Stimulated activated naive CD4-positive, alpha-beta T cell (primary cell): ENCODE results near the gene PARN.
"Not testable (repeated sequence)": the region's sequence is repeated elsewhere in the genome, so short reads cannot be mapped to it uniquely, and the experiment has no call there.

Experiments
- DNase-seq, 6 experiments: peaks; one replicate each; lab custom pipeline; 2025; lab: John Stamatoyannopoulos, UW

The PARN gene

GRCh38 chr16:14472357-14472756 is 157.7 kb downstream of the PARN start:
- DNase-seq: no peak

- DNase-seq: no peak
Observed at GRCh38 chr16:14470788-14471187, 159.3 kb downstream of the PARN start.

- DNase-seq: no peak
Observed at GRCh38 chr16:14465799-14466198, 164.3 kb downstream of the PARN start.

GRCh38 chr16:14464796-14465195 is 165.3 kb downstream of the PARN start:
- no peak for DNase-seq

GRCh38 chr16:14464192-14464591 is 165.9 kb downstream of the PARN start:
- no peak for DNase-seq

GRCh38 chr16:14462811-14463210 is 167.2 kb downstream of the PARN start:
- no peak for DNase-seq

- no peak for DNase-seq
Observed at GRCh38 chr16:14460726-14461125, 169.3 kb downstream of the PARN start.

GRCh38 chr16:14458576-14458975 is 171.5 kb downstream of the PARN start:
- no peak for DNase-seq

- DNase-seq: no peak
Observed at GRCh38 chr16:14456793-14457481, 173.1 kb downstream of the PARN start.

GRCh38 chr16:14455573-14455972 is 174.5 kb downstream of the PARN start:
- DNase-seq: no peak

- DNase-seq: no peak
Observed at GRCh38 chr16:14454391-14454790, 175.7 kb downstream of the PARN start.

GRCh38 chr16:14452066-14452465 is 178.0 kb downstream of the PARN start:
- no peak for DNase-seq

- no peak for DNase-seq
Observed at GRCh38 chr16:14450846-14451245, 179.2 kb downstream of the PARN start.

GRCh38 chr16:14449790-14450480 is 180.1 kb downstream of the PARN start:
- DNase-seq: no peak

GRCh38 chr16:14449334-14449733 is 180.7 kb downstream of the PARN start:
- no peak for DNase-seq

- DNase-seq: no peak
Observed at GRCh38 chr16:14448879-14449278, 181.2 kb downstream of the PARN start.

- no peak for DNase-seq
Observed at GRCh38 chr16:14447783-14448182, 182.3 kb downstream of the PARN start.

- DNase-seq: no peak
Observed at GRCh38 chr16:14446796-14447195, 183.3 kb downstream of the PARN start.

GRCh38 chr16:14445937-14446715 is 183.9 kb downstream of the PARN start:
- no peak for DNase-seq

GRCh38 chr16:14444979-14445810 is 184.9 kb downstream of the PARN start:
- no peak for DNase-seq

GRCh38 chr16:14441533-14441932 is 188.5 kb downstream of the PARN start:
- not testable (repeated sequence) for DNase-seq

- no peak for DNase-seq
Observed at GRCh38 chr16:14438256-14438655, 191.8 kb downstream of the PARN start.
